Lower lobe of right lung (tissue), 2 donors: ENCODE measurements around the gene FAM177B. TPM values are rescaled to one million over a fixed set of nuclear protein-coding genes. Genes with fewer than 3 reads are reported as not detected.

Experiments
- ATAC-seq, 2 donors: fragments of 200-7000 bp; cut with Tn5 transposase; one replicate each; pipeline ENCODE4 v1.9.1; 2020 to 2022; ENCODE audit warnings: mild to moderate bottlenecking in 2 of 2, moderate library complexity in 2 of 2
- DNase-seq: peaks from one replicate; pipeline ENCODE4 v3.0.0-alpha.2; 2020
- H3K27ac ChIP-seq: fragments of 200-600 bp; one replicate; pipeline ENCODE4 v1.8.0; 2022
- H3K27me3 ChIP-seq: fragments of 200-600 bp; one replicate; pipeline ENCODE4 v1.8.0; 2022; ENCODE audit warnings: low read depth
- H3K36me3 ChIP-seq: fragments of 200-600 bp; one replicate; pipeline ENCODE4 v1.8.0; 2022; ENCODE audit warnings: mild to moderate bottlenecking
- H3K4me1 ChIP-seq: fragments of 200-600 bp; one replicate; pipeline ENCODE4 v1.8.0; 2022
- H3K4me3 ChIP-seq: fragments of 200-600 bp; one replicate; pipeline ENCODE4 v1.8.0; 2022; ENCODE audit warnings: mild to moderate bottlenecking
- H3K9me3 ChIP-seq: fragments of 200-600 bp; one replicate; pipeline ENCODE4 v1.8.0; 2022
- CTCF ChIP-seq: fragments of 200-600 bp; IDR thresholded peaks from one replicate; pipeline ENCODE4 v1.8.0; 2022; ENCODE audit warnings: antibody characterized with exemption, mild to moderate bottlenecking
- intact Hi-C: fragments of 100-400 bp; cut with DNase I; formaldehyde crosslinking; loops from one replicate; pipeline ENCODE4 v1.11.0; 2022
- total RNA-seq: library from RNA; stranded (reverse); fragmentation: NEBNext Ultra II Directional; extraction: Animal tissue kit (Norgen Biotek cat#: 25700); gene quantifications from one replicate; pipeline ENCODE4 v1.2.1, GENCODE V29; 2021
- donor health status: DM: no; HTN: yes; CAD: no; lungs with severe emphysema.

FAM177B gene
- total RNA-seq, 1 donor from 2014 or later: 0.56 TPM

- no peak for ATAC-seq
- H3K4me1 ChIP-seq: no peaks in the 10 kb centered on the region
- H3K27ac ChIP-seq: no peak overlapping the region
- no peaks in the 10 kb centered on the region for H3K9me3 ChIP-seq
- DNase-seq: no peak
- no peak for TF ChIP-seq CTCF
- H3K27me3 ChIP-seq: no peaks in the 10 kb centered on the region
- H3K4me3 ChIP-seq: no peak overlapping the region
- intact Hi-C loops: no loop called here
- no peaks in the 10 kb centered on the region for H3K36me3 ChIP-seq
Measured at GRCh38 chr1:222749927-222750326, 12.9 kb downstream of the FAM177B start.

- H3K4me3 ChIP-seq: no peak overlapping the region
- DNase-seq (no peak), ATAC-seq (no peak)
- TF ChIP-seq CTCF: no peak
- no peaks in the 10 kb centered on the region for H3K27me3 ChIP-seq
- H3K27ac ChIP-seq: no peak overlapping the region
- no peaks in the 10 kb centered on the region for H3K4me1 ChIP-seq
- intact Hi-C loops: no loop called here
- H3K36me3 ChIP-seq: no peaks in the 10 kb centered on the region
- no peaks in the 10 kb centered on the region for H3K9me3 ChIP-seq
Measured at GRCh38 chr1:222750651-222751050, 13.6 kb downstream of the FAM177B start.

GRCh38 chr1:222751255-222751654 is 14.3 kb downstream of the FAM177B start:
- no peak overlapping the region for H3K27ac ChIP-seq
- DNase-seq (no peak), ATAC-seq (no peak)
- no peaks in the 10 kb centered on the region for H3K36me3 ChIP-seq
- no peaks in the 10 kb centered on the region for H3K9me3 ChIP-seq
- no peak overlapping the region for H3K4me3 ChIP-seq
- TF ChIP-seq CTCF: no peak
- intact Hi-C loops: no loop called here
- H3K4me1 ChIP-seq: no peaks in the 10 kb centered on the region
- no peaks in the 10 kb centered on the region for H3K27me3 ChIP-seq

DNA sequence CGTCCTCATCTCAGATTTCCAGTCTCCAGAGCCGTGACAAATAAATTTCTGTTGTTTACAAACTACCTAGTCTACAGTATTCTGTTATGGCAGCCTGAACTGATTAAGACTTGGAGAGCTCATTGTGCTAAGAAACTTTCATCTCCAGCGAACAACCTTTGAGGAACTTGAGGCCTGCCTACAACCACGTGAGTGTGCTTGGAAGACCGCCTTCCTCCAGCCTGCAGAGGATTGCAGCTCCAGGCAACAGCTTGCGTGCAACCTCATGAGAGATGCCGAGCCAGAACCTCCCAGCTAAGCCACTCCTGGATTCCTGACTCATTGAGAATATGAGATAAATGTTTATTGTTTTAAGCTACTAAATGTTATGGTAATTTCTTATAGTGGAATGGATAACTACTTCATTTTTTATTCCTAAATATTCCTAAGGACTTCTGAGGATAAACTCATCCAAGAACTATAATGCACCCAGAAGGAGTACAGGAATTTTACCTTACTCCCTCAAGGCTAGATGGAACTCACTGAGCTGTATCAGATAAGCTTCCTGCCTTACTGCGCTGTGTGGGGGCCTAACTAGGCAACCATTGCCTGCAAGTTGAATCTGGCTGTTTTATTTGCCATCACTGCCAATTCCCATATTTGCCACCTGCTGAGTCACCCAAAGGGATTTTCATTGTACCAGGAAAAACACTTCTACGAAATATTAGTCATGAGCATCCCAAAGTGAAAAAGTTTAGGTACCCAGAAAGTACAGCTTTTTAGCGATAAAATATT is 17.6 kb downstream of the FAM177B start:
- H3K4me1 ChIP-seq: no peaks in the 10 kb centered on the region
- no peak for TF ChIP-seq CTCF
- DNase-seq: peak; percentile 68
- H3K27ac ChIP-seq: no peak overlapping the region
- no peaks in the 10 kb centered on the region for H3K36me3 ChIP-seq
- peak; percentile 52 to 77 for ATAC-seq
- H3K27me3 ChIP-seq: no peaks in the 10 kb centered on the region
- intact Hi-C loops: no loop called here
- no peaks in the 10 kb centered on the region for H3K9me3 ChIP-seq
- no peak overlapping the region for H3K4me3 ChIP-seq

DNA sequence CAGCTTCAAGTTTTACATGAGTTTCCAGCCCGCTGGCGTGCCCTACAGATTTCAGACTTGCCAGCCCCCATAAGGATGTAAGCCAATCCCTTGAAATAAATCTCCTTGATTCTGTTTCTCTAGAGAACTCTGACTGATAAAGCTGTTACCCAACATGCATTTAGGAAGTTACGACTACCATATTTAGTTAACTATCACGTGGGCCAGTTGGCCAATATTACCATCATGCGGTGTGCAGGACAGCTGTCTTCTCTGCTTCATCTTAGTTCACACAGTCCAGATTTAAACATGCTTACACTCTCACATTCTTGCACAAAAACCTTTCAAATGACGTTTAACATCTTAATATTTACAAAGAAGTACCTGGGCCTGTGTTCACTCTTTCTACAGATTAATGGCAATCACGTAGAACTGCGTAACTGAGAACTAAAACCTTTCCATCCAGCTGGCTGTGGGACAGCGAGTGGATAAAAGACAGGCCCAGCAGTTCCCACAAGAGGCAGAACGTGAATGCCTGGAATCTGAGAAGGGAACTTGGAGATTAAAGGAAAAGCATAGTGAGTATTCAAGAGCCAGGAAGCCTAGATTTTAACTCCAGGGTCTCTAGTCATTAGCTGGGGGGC is 20.8 kb downstream of the FAM177B start:
- DNase-seq (no peak), ATAC-seq (peak in 1 of 2 donors; percentile 35)
- Histone ChIP-seq H3K9me3 (no peaks in the 10 kb centered on the region), H3K4me3 (no peak overlapping the region), H3K27ac (no peak overlapping the region), H3K4me1 (no peaks in the 10 kb centered on the region), H3K27me3 (no peaks in the 10 kb centered on the region), H3K36me3 (no peaks in the 10 kb centered on the region)
- intact Hi-C loops: no loop called here
- no peak for TF ChIP-seq CTCF
